Measurements from ENCODE around the gene CDK4. TPM values are rescaled to one million over a fixed set of nuclear protein-coding genes. Genes with fewer than 3 reads are reported as not detected.

The CDK4 gene
- total RNA-seq, 1 donor from 2014 or later, result 120 TPM

- DNase-seq (ENCODE audit: low spot score), result peak; percentile 43
- H3K27me3 Mint-ChIP-seq (ENCODE audit: unreplicated experiment), result peaks cover 33% of the 10 kb centered on the region
- no peak overlapping the region for H3K4me3 Mint-ChIP-seq (ENCODE audit: unreplicated experiment)
- TF ChIP-seq CTCF (IDR thresholded peaks at IDR 0.05; ENCODE audit: unreplicated experiment), result no peak
- H3K4me1 Mint-ChIP-seq (ENCODE audit: unreplicated experiment), result peaks cover 11% of the 10 kb centered on the region
- H3K36me3 Mint-ChIP-seq (ENCODE audit: low read depth, unreplicated experiment), result peaks cover 17% of the 10 kb centered on the region
- peaks cover 5% of the 10 kb centered on the region for H3K9me3 Mint-ChIP-seq (ENCODE audit: unreplicated experiment)
- H3K27ac Mint-ChIP-seq (ENCODE audit: unreplicated experiment), result no peak overlapping the region
Measured at GRCh38 chr12:57726884-57727757, 25.0 kb downstream of the CDK4 start.

GRCh38 chr12:57726151-57726883, 25.8 kb downstream of the CDK4 start:
- peak; percentile 82 for DNase-seq (ENCODE audit: low spot score)
- H3K27me3 Mint-ChIP-seq (ENCODE audit: unreplicated experiment), result peaks cover 38% of the 10 kb centered on the region
- H3K36me3 Mint-ChIP-seq (ENCODE audit: low read depth, unreplicated experiment), result peaks cover 20% of the 10 kb centered on the region
- H3K9me3 Mint-ChIP-seq (ENCODE audit: unreplicated experiment), result peaks cover 5% of the 10 kb centered on the region
- peak; percentile 72 for TF ChIP-seq CTCF (IDR thresholded peaks at IDR 0.05; ENCODE audit: unreplicated experiment)
- peak overlapping the region; percentile 90 for H3K4me3 Mint-ChIP-seq (ENCODE audit: unreplicated experiment)
- no peak overlapping the region for H3K27ac Mint-ChIP-seq (ENCODE audit: unreplicated experiment)
- peaks cover 16% of the 10 kb centered on the region for H3K4me1 Mint-ChIP-seq (ENCODE audit: unreplicated experiment)

- Mint-ChIP-seq H3K36me3 (ENCODE audit: low read depth, unreplicated experiment) (peaks cover 25% of the 10 kb centered on the region), H3K9me3 (ENCODE audit: unreplicated experiment) (peaks cover 5% of the 10 kb centered on the region), H3K27ac (ENCODE audit: unreplicated experiment) (no peak overlapping the region), H3K27me3 (ENCODE audit: unreplicated experiment) (peaks cover 38% of the 10 kb centered on the region), H3K4me3 (ENCODE audit: unreplicated experiment) (no peak overlapping the region), H3K4me1 (ENCODE audit: unreplicated experiment) (peaks cover 19% of the 10 kb centered on the region)
- no peak for DNase-seq (ENCODE audit: low spot score)
- no peak for TF ChIP-seq CTCF (IDR thresholded peaks at IDR 0.05; ENCODE audit: unreplicated experiment)
Measured at GRCh38 chr12:57725851-57726150, 26.3 kb downstream of the CDK4 start.

GRCh38 chr12:57724936-57725740, 27.0 kb downstream of the CDK4 start:
- TF ChIP-seq CTCF (IDR thresholded peaks at IDR 0.05; ENCODE audit: unreplicated experiment), result no peak
- Mint-ChIP-seq H3K27me3 (ENCODE audit: unreplicated experiment) (peaks cover 32% of the 10 kb centered on the region), H3K36me3 (ENCODE audit: low read depth, unreplicated experiment) (peaks cover 25% of the 10 kb centered on the region), H3K4me3 (ENCODE audit: unreplicated experiment) (peak overlapping the region; percentile 16), H3K9me3 (ENCODE audit: unreplicated experiment) (peaks cover 5% of the 10 kb centered on the region), H3K27ac (ENCODE audit: unreplicated experiment) (no peak overlapping the region), H3K4me1 (ENCODE audit: unreplicated experiment) (peaks cover 20% of the 10 kb centered on the region)
- DNase-seq (ENCODE audit: low spot score), result no peak

Data from endothelial cell (in vitro differentiated cells).